ENCODE results near the gene RUFY3. TPM values are rescaled to one million over a fixed set of nuclear protein-coding genes. Genes with fewer than 3 reads are reported as not detected.

RUFY3 gene
- total and polyA plus RNA-seq, 2 of the 4 experiments (the other 2 are of a cell fraction) = 19.6 to 28.9 TPM

- Histone ChIP-seq H2BK20ac (ENCODE audit: low read depth, low read length) (no peak overlapping the region), H2AK5ac (ENCODE audit: low read depth, low read length) (no peak overlapping the region), H2AFZ (replicated peaks; ENCODE audit: low read length, poor library complexity) (no peak overlapping the region), H3K56ac (ENCODE audit: extremely low read depth, insufficient read depth, low read length) (no peak overlapping the region), H3K4me2 (ENCODE audit: low read depth, low read length) (no peak overlapping the region), H4K5ac (ENCODE audit: low read depth, low read length) (no peak overlapping the region), H3K27me3 (ENCODE audit: control insufficient read depth, insufficient read depth, low read length) (no peaks in the 10 kb centered on the region; the same call in 1 of the 2 replicates), H3K9me1 (ENCODE audit: insufficient read depth, low read length) (0 out of 2 replicates have a peak, but pooled peaks cover 2% of the 10 kb centered on the region), H3K18ac (ENCODE audit: low read depth, low read length) (no peak overlapping the region), H3K79me1 (ENCODE audit: low read depth in 1 of 2, low read length in 2 of 2) (no peaks in the 10 kb centered on the region), H2AK9ac (replicated peaks; ENCODE audit: low read depth, low read length, poor library complexity) (no peak overlapping the region), H3K4me3 (ENCODE audit: insufficient read depth, low read depth, low read length) (no peak overlapping the region), H3K4ac (ENCODE audit: low read depth, low read length) (no peak overlapping the region), H2BK15ac (ENCODE audit: low read depth, low read length) (no peak overlapping the region), H3K23ac (ENCODE audit: low read depth, low read length) (no peak overlapping the region), H2BK120ac (ENCODE audit: low read depth, low read length) (no peak overlapping the region), H4K91ac (ENCODE audit: insufficient read depth, low read depth, low read length) (no peak overlapping the region), H3K27ac (ENCODE audit: insufficient read depth, low read length) (no peak overlapping the region), H3K14ac (replicated peaks; ENCODE audit: low read depth, low read length) (no peak overlapping the region), H3K9ac (ENCODE audit: low read depth, low read length) (no peak overlapping the region), H2BK5ac (ENCODE audit: low read depth, low read length, poor library complexity, severe bottlenecking) (no peak overlapping the region), H3K4me1 (ENCODE audit: control insufficient read depth, insufficient read depth, low read length) (peaks cover 2% of the 10 kb centered on the region; the same call in 1 of the 2 replicates), H4K8ac (ENCODE audit: low read depth in 2 of 2, low read length in 2 of 2) (no peak overlapping the region), H3K9me3 (ENCODE audit: control insufficient read depth, insufficient read depth, low read length) (no peaks in the 10 kb centered on the region), H3K36me3 (ENCODE audit: control insufficient read depth, insufficient read depth, low read length) (no peaks in the 10 kb centered on the region), H4K20me1 (ENCODE audit: insufficient read depth, low read length) (no peaks in the 10 kb centered on the region)
- in situ Hi-C loops (cut with MboI; ENCODE audit: low sequenced_read_pairs) = no loop called here
- CTCF ChIA-PET = no interaction called here
- intact Hi-C loops (cut with micrococcal nuclease) = no loop called here
- WGBS, 2 experiments (ENCODE audit: extremely low coverage in 2 of 2, insufficient read length in 1 of 2) = no CpG with 5 or more reads among the region's 1 CpG
- dilution Hi-C loops (cut with HindIII; ENCODE audit: low sequenced_read_pairs, unreplicated experiment) = no loop called here
- no peak for TF ChIP-seq FOS (IDR thresholded peaks at IDR 0.05; ENCODE audit: low read depth, low read length)
- no peak for TF ChIP-seq MAZ (IDR thresholded peaks at IDR 0.05; ENCODE audit: borderline replicate concordance, low read depth, low read length)
- TF ChIP-seq CTCF (conservative IDR thresholded peaks at IDR 0.05; ENCODE audit: low read depth, low read length) = no peak
- TF ChIP-seq SMC3 (IDR thresholded peaks at IDR 0.05; ENCODE audit: low read depth, low read length) = no peak
- no peak for TF ChIP-seq MAFK (IDR thresholded peaks at IDR 0.05; ENCODE audit: low read depth, low read length)
- TF ChIP-seq MXI1 (IDR thresholded peaks at IDR 0.05; ENCODE audit: borderline replicate concordance, low read depth, low read length) = no peak
- TF ChIP-seq NFE2L2 (IDR thresholded peaks at IDR 0.05; ENCODE audit: low read depth, low read length) = no peak
- TF ChIP-seq ELK1 (IDR thresholded peaks at IDR 0.05; ENCODE audit: borderline replicate concordance, low read depth, low read length) = no peak
- BruUV-seq (replicated peaks) = no TSS peak
- POLR2A ChIA-PET (ENCODE audit: unreplicated experiment) = no interaction called here
- DNase-seq = no peak
- no peak for ATAC-seq (ENCODE audit: low read depth)
These were observed 47.0 kb upstream of the RUFY3 start for GRCh38 chr4:70674731-70675130.

All from IMR-90 (cell line).